ENCODE measurements around the gene PGAP2. TPM values are rescaled to one million over a fixed set of nuclear protein-coding genes. Genes with fewer than 3 reads are reported as not detected.
"Not testable (repeated sequence)": the region's sequence is repeated elsewhere in the genome, so short reads cannot be mapped to it uniquely, and the experiment has no call there.

The PGAP2 gene
- total RNA-seq, 2 donors from 2014 or later: 10.9 to 15.3 TPM

GRCh38 chr11:3845670-3846069 is 37.3 kb downstream of the PGAP2 start:
- intact Hi-C loops (cut with DNase I): no loop called here
- no peak for ATAC-seq
- DNase-seq: no peak

- DNase-seq (no peak), ATAC-seq (peak; percentile 68 to 71)
- intact Hi-C loops (cut with DNase I): loop anchor here in 1 of 2 donors (2.0 kb wide), 1 partner anchor 223 kb away; no protein-coding TSS in a partner anchor
These were observed 41.0 kb downstream of the PGAP2 start for GRCh38 chr11:3849297-3849874.

GRCh38 chr11:3853545-3853842 is 45.1 kb downstream of the PGAP2 start:
- DNase-seq (no peak), ATAC-seq (no peak)
- intact Hi-C loops (cut with DNase I): loop anchor here in 1 of 2 donors (10.0 kb wide), 1 partner anchor 131 kb away; no protein-coding TSS in a partner anchor

- DNase-seq (peak; percentile 28), ATAC-seq (peak; percentile 3 to 14)
- intact Hi-C loops (cut with DNase I): loop anchor here (2.0 to 10.0 kb wide), 2 partner anchors 131 to 219 kb away; no protein-coding TSS in a partner anchor
These were observed 45.7 kb downstream of the PGAP2 start for GRCh38 chr11:3853899-3854659.

- DNase-seq (no peak), ATAC-seq (peak in 1 of 2 donors; percentile 0)
- intact Hi-C loops (cut with DNase I): loop anchor here (2.0 to 10.0 kb wide), 2 partner anchors 130 to 218 kb away; no protein-coding TSS in a partner anchor
These were observed 46.3 kb downstream of the PGAP2 start for GRCh38 chr11:3854660-3854976.

- intact Hi-C loops (cut with DNase I): loop anchor here (2.0 to 10.0 kb wide), 2 partner anchors 130 to 218 kb away; no protein-coding TSS in a partner anchor
- ATAC-seq (peak; percentile 94 to 95), DNase-seq (peak; percentile 95)
These were observed 46.8 kb downstream of the PGAP2 start, which contains the start of gene STIM1 for GRCh38 chr11:3854977-3855807. Gene STIM1, plus strand, starts transcription at chr11:3855664. Its CDS starts 607 bp downstream, at chr11:3856271.

GRCh38 chr11:3855808-3856491 is 47.6 kb downstream of the PGAP2 start:
- intact Hi-C loops (cut with DNase I): loop anchor here (2.0 to 10.0 kb wide), 2 partner anchors 129 to 217 kb away; no protein-coding TSS in a partner anchor
- peak; percentile 60 for DNase-seq
- ATAC-seq: peak; percentile 7 to 11

GRCh38 chr11:3856856-3857553 is 48.6 kb downstream of the PGAP2 start:
- no peak for ATAC-seq
- intact Hi-C loops (cut with DNase I): loop anchor here in 1 of 2 donors (10.0 kb wide), 1 partner anchor 128 kb away; no protein-coding TSS in a partner anchor

GRCh38 chr11:3857628-3858027 is 49.3 kb downstream of the PGAP2 start:
- intact Hi-C loops (cut with DNase I): loop anchor here in 1 of 2 donors (10.0 kb wide), 1 partner anchor 127 kb away; no protein-coding TSS in a partner anchor
- DNase-seq: no peak
- ATAC-seq: no peak

More at GRCh38 chr11:3856856-3857553, 48.6 kb downstream of the PGAP2 start:
- DNase-seq: no peak

GRCh38 chr11:3859373-3859881 is 51.1 kb downstream of the PGAP2 start:
- DNase-seq: peak; percentile 56
- intact Hi-C loops (cut with DNase I): loop anchor here in 1 of 2 donors (10.0 kb wide), 1 partner anchor 125 kb away; no protein-coding TSS in a partner anchor
- ATAC-seq: peak in 1 of 2 donors; percentile 8

GRCh38 chr11:3860375-3860774 is 52.0 kb downstream of the PGAP2 start:
- intact Hi-C loops (cut with DNase I): no loop called here
- DNase-seq (no peak), ATAC-seq (no peak)

- DNase-seq; intact Hi-C loops (cut with DNase I); ATAC-seq: not testable (repeated sequence)
These were observed 52.6 kb downstream of the PGAP2 start for GRCh38 chr11:3860898-3861393.

- no peak for ATAC-seq
- intact Hi-C loops (cut with DNase I): no loop called here
- no peak for DNase-seq
These were observed 53.3 kb downstream of the PGAP2 start for GRCh38 chr11:3861683-3862082.

GRCh38 chr11:3865388-3866193 is 57.2 kb downstream of the PGAP2 start:
- DNase-seq (no peak), ATAC-seq (peak in 1 of 2 donors; percentile 8)
- intact Hi-C loops (cut with DNase I): loop anchor here in 1 of 2 donors (5.0 kb wide), 1 partner anchor 82 kb away; no protein-coding TSS in a partner anchor

- ATAC-seq (peak in 1 of 2 donors; percentile 65), DNase-seq (peak; percentile 52)
- intact Hi-C loops (cut with DNase I): loop anchor here in 1 of 2 donors (5.0 kb wide), 1 partner anchor 81 kb away; no protein-coding TSS in a partner anchor
These were observed 57.8 kb downstream of the PGAP2 start for GRCh38 chr11:3866206-3866605.

GRCh38 chr11:3866836-3867208 is 58.5 kb downstream of the PGAP2 start:
- no peak for ATAC-seq
- DNase-seq: no peak
- intact Hi-C loops (cut with DNase I): loop anchor here in 1 of 2 donors (5.0 kb wide), 1 partner anchor 80 kb away; no protein-coding TSS in a partner anchor
